Smooth muscle cell of trachea (primary cell): Measurements from ENCODE around the gene GNG10. TPM values are rescaled to one million over a fixed set of nuclear protein-coding genes. Genes with fewer than 3 reads are reported as not detected.

Experiments used
- total RNA-seq: library from RNA; depleted of rRNA; stranded (reverse); fragments of >200 nt; gene quantifications from 2 replicates; pipeline ENCODE4 v1.2.1, GENCODE V29; 2014

Gene GNG10
- total RNA-seq = 71.8 and 150 TPM in 2 replicates

DNA sequence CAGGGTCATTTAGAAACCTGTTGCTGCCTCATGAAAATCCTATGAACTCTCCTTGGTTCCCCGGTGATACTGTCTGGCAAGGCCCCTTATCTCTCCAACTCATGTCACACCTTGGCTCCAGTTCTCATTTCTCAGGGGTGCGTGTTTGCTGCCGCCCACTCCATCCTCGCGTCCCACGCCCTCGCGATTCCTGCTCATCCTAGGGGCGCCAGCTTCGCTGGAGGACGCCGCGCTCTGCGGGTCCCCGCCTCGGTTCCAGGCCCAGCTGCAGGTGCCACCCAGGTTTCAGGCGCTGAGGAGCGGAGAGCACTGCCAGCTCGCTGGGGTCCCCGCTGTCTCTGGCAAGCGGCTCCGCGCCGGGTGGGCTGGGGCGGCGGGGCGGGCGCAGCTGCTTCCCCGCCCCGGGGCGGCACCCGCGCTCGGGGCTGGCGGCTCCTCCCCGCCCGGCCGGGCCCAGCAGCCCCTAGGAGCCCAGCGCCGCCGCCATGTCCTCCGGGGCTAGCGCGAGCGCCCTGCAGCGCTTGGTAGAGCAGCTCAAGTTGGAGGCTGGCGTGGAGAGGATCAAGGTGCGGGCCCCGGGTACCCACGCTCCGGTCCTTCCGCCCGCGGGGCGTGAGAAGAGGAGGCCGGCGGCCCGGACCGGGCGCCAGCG lies at the start of gene GNG10:
GNG10 (plus strand) TSS at position 456 of the 652 bp plus-strand sequence; CDS start at position 486, 30 bp downstream.

DNA sequence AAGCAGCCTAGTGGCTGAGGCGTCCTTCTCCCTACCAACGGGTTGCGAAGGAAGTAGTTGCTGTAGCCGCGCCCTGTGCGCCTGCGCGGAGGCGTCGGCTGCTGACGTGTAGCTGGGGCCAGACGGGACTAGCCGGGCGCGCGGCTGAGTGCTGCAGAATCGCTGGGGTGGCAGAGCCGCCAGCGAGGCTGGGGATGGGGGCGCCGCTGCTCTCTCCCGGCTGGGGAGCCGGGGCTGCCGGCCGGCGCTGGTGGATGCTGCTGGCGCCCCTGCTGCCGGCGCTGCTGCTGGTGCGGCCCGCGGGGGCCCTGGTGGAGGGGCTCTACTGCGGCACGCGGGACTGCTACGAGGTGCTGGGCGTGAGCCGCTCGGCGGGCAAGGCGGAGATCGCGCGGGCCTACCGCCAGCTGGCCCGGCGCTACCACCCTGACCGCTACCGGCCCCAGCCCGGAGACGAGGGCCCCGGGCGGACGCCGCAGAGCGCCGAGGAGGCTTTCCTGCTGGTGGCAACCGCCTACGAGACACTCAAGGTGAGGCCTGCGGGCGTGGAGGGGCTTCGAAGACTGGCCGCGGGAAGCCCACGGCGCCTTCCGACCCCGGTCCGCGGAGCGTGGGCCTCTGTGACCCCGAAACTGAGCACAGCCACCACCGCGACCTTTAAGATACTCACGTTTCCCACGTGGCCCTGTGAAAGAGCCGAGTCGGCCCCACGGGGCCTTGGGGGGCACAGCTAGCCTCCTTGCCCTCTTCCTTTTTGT lies 30.0 kb upstream of the GNG10 start, which contains the start of gene DNAJC25:
DNAJC25 (plus strand) TSS at position 121 of the 758 bp plus-strand sequence; CDS start at position 195, 74 bp downstream.

Other genes with a start within 250 kb of the GNG10 start
- 102 and 110 TPM in 2 replicates for gene ECPAS, start 177.2 kb upstream of the GNG10 start, total RNA-seq
- 1.8 and 2.8 TPM in 2 replicates for gene ZNF483, start 136.4 kb upstream of the GNG10 start, total RNA-seq
- gene PTGR1, start 62.0 kb upstream of the GNG10 start, total RNA-seq = 139 and 161 TPM in 2 replicates
- gene DNAJC25, start 30.3 kb upstream of the GNG10 start, total RNA-seq = 8.3 and 9.3 TPM in 2 replicates
- under 0.01 and 0.17 TPM in 2 replicates for gene SHOC1, start 133.3 kb downstream of the GNG10 start, total RNA-seq
- gene UGCG, start 235.2 kb downstream of the GNG10 start, total RNA-seq = 39.6 and 74.6 TPM in 2 replicates